HG03571 (cell line): ENCODE measurements around the gene DZIP1L.

ENCODE experiments used
- ATAC-seq: cut with Tn5 transposase; IDR thresholded peaks from one replicate; pipeline ENCODE4 v1.9.1; 2021; ENCODE audit not compliant: unreplicated experiment

DZIP1L gene

DNA sequence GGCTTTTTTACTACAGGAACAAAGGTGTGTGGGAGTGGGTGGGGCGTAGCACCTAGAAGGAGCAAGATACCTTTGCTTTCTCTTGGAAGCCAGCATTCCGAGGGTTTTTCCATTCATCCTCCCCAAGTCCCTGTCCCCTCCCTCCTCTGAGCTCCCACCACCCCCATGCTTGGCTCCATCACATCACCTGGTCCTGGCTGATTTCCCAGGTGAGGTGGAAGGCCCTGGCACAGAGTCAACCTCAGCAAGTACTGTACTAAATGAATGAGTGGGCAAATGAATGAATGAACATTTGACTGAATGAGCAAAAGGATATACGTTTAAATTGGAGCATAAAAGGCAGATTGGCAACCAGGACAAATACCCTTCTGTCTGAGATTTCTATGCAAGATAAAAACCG lies 45.4 kb downstream of the DZIP1L start:
- no peak for ATAC-seq

DNA sequence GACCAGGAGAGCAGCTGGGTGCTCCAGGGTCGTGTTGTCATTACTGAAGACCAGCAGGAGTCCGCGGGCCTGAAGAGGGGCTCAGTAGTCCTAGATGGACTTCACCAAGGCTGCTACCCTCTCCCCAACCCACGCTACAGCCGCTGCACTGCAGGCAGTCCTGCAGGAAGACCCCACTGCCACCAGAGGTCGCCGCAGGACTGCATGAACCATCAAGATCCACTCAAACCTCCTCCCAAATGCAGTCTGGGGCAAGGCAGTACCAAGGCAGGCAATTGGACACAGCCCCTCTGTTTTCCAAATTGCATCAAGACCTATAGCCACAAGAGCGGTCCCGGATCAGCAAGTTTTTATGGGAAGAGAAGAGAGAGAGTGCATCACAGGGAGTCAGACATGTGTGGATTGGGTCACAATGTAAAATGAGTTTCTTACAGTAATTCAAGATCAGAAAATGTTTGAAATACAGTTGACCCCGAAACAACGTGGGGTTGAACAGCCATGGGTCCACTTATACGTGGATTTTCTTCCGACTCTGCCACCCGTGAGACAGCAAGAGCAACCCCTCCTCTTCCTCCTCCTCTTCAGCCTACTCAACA lies 46.7 kb downstream of the DZIP1L start:
- peak; percentile 58 for ATAC-seq

DNA sequence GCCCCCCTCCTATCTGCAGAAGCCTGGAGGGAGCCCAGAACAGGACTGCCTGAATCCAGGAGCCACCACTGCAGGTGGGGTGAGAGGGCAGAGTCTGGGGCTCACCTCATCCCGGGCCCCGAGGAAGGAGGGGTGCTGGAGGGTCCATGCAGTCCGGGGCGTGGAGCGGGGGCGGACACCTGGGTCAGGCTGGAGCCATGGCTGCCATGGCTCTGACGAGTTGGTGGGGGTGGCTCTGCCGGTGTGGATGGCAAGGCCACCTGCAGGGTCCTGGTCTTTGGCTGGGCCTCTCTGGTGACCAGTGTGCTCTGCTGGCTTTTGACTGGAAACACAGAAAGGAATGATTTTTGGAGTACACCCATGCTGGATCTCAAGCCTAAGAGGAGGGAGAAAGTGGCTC lies 47.4 kb downstream of the DZIP1L start:
- no peak for ATAC-seq

DNA sequence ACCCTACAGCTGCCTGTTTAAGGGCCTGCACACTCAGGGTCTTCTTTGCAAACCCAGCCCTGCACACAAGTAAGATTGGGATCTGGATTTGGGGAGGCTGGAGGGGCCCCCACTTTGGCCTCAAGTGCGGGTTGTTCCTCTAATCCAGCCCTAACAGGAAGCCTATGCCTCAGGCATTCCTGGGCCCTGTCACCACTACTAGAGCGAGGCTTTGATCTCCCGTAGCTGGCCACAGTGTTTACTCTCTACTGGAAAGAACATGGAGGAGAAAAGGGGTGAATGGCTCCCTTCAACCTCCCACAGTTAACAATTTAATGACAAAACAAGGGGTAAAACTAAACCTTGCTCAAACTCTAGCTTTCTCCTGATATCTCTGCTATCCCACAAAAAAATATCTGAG lies 48.4 kb downstream of the DZIP1L start:
- no peak for ATAC-seq

DNA sequence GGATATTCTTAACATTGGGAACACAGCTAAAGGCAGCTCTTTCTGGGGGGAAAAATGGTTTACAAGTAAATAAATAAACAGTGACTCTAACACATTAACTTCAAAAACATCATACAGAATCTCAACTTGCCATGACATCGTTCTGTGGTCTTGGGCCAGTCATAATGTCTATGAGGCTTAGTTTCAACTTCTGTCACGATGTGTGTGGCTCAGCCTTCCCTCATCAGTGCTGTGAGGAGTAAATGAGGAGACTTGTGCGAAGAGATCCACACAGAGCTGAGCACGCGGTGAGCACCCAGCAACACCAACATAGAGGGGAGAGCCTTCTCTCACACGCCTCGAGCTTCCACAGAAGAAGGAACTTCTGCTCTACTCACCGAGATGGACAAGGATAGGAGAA lies 49.0 kb downstream of the DZIP1L start:
- peak; percentile 87 for ATAC-seq

DNA sequence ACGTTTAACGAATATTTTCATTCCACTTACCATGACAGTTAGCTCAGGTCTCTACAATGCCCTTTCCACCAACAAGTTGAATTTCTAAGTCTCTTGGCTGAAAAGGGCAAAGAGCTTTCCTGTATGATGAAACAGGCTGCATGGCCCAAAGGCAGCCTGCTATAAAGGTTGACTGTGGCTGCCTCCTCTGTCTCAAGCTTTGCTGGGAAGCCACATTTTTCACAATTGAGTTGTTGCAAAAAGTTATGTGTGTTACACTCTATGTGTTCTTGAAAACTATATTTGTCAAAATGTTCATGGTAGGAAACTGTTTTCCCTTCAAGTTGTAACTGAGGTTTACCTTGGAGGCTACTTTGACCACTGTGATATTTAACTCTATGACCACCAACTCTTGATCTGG lies 49.5 kb downstream of the DZIP1L start:
- peak; percentile 3 for ATAC-seq

DNA sequence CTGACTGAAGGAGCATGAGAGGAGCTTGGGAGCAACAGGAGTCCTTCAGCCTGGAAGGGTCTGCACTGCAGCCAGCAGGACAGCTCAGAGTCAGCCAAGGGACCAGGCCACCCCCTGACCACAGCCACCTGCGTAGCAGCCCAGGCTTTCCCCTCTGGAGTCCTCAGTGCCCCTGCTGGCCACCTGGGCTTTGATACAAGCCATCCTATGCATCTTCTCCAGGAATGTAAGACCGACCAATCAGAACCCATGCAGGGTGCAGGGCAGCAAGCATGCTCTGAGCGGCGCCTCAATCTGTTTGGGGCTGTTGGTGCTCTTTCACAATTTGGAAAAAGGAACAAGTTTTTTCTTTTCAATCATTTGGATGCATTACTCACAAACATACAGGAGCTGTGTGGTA lies 52.0 kb downstream of the DZIP1L start:
- ATAC-seq: no peak

DNA sequence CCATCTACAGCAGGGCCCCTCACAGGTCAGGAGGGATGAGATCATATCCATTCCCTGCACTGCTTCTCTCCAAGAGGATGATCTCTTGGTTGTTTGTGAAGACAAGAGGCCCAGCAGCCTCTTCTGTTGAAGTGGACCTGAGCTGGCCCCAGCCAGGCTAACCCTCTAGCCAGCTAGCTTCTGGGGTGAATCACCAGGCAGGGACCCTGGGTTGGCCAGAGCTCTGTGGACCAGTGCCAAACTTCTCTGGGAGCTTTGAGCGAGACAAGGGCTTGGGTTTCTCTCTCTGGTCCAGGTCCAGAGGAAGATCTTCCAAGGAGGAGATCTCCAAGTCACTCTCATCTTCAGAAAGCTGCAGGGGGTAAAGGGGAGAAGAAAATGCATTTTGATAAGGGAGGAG lies 52.8 kb downstream of the DZIP1L start:
- ATAC-seq: no peak

DNA sequence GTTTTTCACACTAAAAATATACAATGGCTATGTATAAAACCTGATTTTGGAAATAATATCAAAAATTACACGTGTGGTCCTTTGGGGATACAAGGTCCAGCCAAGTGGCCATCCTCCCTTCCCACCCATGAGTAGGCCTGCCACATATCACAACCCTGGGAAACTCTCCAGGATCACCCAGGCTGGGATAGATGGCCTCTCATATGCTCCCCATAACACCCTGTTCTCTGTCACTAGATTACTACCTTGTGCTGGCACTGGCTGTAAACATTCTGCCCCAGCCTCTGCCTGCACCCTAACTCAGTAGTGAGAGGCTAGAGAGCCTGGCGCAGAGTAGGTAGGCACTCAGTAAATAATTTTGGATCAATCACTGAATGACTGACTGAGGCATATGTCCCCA lies 53.4 kb downstream of the DZIP1L start:
- ATAC-seq: no peak

DNA sequence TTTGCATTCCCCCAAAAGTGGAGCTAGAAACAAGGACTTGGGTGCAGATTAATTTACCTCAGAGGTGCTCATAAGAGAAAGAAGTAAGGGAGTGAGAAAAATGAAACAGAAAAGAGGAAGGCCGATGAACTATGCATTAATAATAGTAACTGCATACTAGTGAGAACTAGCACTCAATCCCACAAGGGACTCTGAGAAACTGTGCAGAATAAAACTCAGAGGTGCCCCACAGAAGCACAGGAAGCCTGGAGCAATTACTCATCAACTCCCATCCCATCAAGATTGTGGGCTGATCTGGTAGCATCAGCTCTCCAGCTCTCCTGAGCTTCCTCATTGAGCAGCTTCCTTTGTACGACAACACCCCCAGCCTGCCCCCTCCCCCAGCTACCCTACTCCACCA lies 54.6 kb downstream of the DZIP1L start:
- peak; percentile 71 for ATAC-seq

DNA sequence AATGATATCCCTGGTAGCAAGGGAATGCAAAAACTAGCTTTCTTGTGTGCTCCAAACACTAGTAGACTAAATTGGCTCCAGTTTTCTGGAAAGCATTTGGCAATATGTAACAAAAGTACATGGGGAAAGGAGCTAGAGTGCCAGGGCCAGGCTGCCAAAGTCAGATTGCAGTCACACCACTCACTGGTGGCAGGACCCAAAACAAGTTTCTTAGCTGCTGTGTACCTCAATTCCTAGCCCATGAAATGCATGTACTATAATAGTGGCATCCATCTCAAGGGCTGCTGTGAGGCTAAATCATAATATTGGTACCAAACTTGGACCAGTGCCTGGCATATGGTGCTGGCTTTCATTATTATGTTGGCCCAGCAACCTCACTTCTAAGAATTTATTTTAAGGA lies 56.1 kb downstream of the DZIP1L start:
- ATAC-seq: no peak

DNA sequence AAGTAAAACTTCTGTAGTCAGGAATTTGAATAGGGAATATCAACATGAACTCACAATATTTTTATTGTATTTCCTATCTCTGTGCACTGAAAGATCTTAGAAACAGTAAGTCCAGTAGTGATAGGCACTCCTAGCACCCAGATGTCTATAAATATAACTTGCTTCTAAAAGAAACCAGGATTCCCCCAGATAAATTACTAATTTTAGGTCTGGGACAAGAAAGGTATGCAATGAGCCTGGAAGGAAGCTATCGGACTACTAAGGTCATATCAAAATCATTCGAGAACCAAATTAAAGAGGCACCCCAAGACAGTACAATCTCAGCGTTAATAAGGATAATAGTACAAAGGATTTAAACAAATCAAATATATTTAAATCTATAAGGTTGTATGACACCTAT lies 58.0 kb downstream of the DZIP1L start:
- ATAC-seq: no peak

DNA sequence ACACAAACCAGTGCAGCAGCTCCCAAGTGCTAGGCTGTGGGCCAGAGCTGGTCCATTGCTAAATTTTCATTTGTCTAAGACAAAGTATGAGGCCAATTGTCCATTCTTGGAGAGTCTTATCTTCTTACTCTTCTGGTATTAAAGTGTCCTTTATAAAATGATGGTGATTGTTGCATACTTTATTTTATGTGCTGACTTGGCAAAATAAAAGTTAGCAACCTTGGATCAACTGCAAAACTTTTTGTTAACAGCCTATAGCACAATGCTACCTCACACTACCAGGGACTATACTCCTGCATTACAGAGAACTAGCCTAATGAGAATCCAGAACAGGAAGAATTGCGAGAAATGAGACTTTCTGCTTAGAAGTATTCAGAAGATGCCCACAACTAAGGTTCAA lies 61.4 kb downstream of the DZIP1L start:
- no peak for ATAC-seq

DNA sequence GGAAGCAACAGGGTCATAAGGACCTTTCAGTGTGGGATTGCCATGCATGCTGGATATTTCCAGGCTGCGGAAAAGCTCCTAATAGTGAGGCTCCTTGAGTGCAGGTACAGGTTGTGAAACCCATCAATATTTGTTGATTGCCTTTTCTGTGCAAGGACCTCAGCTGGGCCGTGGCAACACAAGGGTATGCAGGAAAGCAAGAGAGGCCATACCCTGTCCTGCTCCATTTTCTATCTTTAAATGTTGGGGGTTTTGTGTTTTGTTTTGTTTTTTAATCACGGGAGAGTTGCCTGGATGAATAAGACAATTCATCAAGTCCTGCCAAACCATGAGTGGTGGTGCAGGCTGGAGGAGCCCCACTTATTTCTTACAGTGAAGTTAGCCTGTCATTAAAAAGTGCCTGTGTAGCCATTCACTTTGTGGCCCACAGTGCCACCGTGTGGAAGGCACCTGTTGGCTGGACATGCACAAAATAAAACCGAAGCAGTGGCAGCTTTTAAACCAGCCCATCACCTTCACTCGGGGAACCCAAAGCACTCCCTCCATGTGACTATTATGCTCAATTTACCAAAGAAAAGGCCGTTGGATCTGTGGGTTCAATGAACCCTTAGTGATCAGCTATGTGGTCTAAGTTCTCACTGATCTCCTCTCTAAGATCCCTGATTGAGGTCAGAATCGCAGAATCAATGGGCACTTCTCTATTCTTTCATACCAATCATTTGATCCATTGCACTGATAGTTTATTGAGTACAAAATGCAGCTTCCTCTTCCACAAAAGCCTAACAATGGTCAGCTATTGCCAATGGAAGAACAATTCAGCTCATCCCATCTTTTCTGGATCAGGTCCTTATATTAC lies 63.2 kb downstream of the DZIP1L start:
- ATAC-seq: peak; percentile 74

DNA sequence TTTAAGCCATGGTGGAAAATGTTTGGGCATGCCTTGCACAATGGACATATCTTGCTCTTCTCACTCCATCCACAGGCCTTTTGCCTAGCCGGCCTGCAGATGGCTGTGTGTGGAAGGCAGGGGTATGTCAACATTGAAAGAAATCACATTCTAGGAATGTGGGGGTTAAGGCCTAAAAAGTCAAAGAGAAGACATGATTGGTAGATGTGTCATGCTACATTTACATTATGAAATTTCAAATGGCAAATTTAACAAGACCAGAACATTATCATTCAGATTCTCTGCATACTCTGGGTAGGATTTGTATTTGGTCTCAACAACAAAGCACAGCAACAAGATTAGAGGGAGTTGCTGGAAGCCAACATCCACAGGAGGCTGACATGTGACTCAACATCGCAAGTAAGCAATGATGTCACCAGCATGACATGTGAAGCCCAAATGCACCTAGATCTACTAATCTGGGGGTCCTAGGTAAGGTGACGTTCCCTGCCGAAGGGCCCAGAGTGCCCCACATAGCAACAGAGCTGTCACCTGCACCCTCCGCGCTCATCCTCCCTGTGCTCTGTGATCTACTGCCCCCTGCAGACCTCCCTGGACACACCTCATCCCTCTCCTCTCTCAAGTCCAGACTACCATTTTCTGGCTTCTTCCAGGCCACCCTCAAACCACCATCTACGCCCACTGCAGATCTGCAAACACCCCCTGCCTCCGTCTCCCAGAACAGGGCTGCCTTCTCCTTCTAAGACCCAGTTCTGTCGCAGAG lies 66.1 kb downstream of the DZIP1L start:
- ATAC-seq: no peak

DNA sequence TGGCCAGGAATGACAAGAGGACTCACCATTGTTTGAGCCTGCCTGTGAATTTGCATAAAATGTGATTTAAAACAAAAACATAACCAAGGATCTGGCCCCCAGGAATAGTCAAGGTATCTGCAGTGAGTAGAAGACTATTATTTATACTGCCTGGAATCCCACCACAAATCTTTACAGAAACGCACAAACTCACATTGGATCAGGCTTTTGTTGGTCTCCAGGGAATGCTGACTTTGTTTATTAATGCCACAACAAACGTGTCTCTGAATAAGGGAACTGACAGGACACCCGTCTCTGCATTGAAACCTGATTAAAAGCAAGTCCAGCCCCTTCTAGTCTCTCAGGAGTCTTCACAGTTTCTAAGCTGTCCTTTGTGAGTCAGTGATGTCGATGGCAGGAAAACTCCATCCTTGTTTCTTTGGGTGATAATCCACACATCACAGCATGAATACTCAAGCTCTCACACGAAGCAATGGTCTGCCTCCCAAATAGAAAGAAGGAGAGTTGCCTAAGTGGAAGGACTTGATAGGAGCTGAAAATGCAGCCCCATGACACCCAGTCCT lies 67.7 kb downstream of the DZIP1L start:
- ATAC-seq: no peak

DNA sequence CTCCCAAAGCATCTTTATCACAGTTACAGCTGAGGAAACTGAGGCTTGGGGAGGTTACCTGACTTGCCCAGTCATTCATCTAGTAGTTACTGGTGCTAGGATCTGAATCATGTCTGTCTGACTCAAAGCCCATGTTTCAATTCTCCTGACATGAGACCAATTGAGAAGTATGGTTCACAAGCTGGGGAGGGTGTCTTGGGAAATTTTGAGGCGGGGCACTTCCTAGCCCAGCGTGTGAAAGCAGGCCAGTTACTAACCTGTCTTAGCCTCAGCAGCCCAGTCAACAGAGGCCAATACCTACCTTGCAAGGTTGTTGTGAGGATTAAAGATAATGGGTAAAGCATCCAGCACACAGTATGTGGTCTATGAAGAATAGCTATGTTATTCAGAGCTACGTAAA lies 68.5 kb downstream of the DZIP1L start:
- ATAC-seq: peak; percentile 66

DNA sequence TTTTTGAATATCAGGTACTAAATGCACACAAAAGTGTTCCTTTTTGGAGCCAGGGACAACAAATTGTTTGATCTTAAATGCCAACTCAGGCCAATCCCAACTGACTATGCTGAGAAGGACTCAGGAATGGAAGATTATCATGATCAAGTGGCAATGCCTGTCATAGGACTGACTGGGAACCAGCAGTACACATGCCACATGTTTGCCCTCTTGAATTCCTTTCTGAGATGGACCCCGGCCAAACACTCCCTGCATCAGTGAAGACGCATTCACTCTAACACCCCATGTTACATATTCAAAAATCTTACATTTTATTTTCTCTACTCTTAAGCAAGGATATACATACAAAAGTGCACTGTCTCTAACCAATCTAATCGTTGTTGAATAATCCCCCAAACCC lies 69.3 kb downstream of the DZIP1L start:
- no peak for ATAC-seq

DNA sequence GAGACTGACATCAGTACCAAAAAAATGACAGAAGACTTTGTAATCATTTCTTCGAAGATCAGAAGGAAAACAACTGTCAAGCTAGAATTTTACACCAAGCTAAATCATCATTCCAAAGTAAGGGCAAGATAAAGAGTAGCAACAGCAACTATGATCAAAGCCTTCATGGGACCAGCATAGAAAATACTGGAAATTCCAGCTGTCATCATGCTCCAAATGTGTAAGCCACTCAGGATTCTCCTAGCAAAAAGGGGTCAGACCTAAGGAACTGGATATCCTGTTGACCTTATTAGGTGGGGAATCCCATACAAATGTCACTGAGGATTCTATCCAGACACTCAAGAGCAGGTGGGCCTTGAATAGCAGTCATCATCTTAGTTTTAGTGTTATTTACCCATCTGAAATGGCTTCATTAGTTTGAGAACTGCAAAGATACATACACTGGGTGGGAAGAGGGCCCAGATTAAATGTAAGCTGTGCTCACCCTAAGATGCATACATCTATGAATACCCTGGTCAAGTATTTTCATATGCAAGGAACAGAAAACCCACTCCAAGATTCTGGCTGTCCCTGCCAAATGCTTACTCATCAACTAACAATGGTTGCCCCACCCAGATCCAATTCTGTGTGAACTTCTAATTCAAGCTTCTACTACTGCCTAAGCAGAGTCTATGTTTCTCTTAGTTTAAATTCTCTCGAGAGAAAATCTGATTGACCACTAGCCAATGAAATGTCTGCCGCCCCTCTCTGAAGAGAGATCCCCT lies 72.0 kb downstream of the DZIP1L start:
- no peak for ATAC-seq

DNA sequence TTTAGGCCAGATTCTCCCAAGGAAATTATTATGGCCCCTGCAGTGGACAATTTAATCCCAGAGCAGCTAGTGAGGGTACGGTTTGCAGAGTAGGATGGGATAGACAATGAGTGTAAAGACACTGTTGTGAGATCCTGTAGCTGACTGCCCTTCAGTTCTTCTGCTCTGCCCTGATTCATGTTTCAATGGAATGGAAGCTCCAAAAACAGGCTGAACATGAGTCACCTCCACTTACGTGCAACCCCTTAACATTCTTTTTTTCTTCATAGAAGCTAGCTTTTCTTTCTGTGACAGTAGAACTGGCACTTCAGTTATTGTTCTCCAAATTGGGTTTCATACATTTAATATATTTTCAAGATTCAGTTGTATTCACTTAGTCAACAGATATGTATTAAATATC lies 73.4 kb downstream of the DZIP1L start:
- no peak for ATAC-seq
